GM12878 (cell line): ENCODE data around the gene HSP90AA1. TPM values are rescaled to one million over a fixed set of nuclear protein-coding genes. Genes with fewer than 3 reads are reported as not detected.

Experiments used
- ATAC-seq: fragments of 200-7000 bp; cut with Tn5 transposase; 3 replicates; pipeline ENCODE4 v1.9.1; 2020; ENCODE audit warnings: mild to moderate bottlenecking, moderate library complexity
- BruUV-seq: library from RNA; stranded (reverse); fragments of 400-500 nt; replicated peaks from 2 replicates; lab custom pipeline; 2021; lab: Mats Ljungman, UMichigan
- CTCF ChIA-PET: fragments of 300-600 bp; sonication (Branson Sonifier 250); formaldehyde crosslinking; extraction: SDS; loops from one replicate; lab custom pipeline; 2021; ENCODE audit warnings: inconsistent platforms; lab: Yijun Ruan, JAX
- POLR2A ChIA-PET: fragments of 350-600 bp; formaldehyde crosslinking; extraction: SDS; loops from one replicate; lab custom pipeline; 2021; ENCODE audit warnings: inconsistent platforms; lab: Charles Lee
- RAD21 ChIA-PET: fragments of 300-600 bp; sonication (Branson Sonifier 250); formaldehyde crosslinking; loops from one replicate; lab custom pipeline; 2023; ENCODE audit warnings: antibody characterized with exemption; ENCODE audit not compliant: unreplicated experiment; lab: Charles Lee
- SMC1A ChIA-PET: fragments of 300-600 bp; sonication (Branson Sonifier 250); formaldehyde crosslinking; loops from one replicate; lab custom pipeline; 2023; ENCODE audit not compliant: unreplicated experiment, uncharacterized antibody; lab: Charles Lee
- DNase-seq: peaks from one replicate; pipeline ENCODE4 v3.0.0-alpha.2; 2011; ENCODE audit warnings: low read depth, low spot score
- FAIRE-seq: peaks from 3 replicates; lab custom pipeline; 2011; peaks lifted over from hg19 to GRCh38; lab: Jason Lieb, UNC
- H2AFZ ChIP-seq: 2 replicates; pipeline ENCODE4 v1.6.0; 2011; ENCODE audit warnings: low read depth, low read length, control low read depth; ENCODE audit not compliant: control insufficient read depth
- H3K27ac ChIP-seq: 2 replicates; pipeline ENCODE4 v1.5.1; 2011; ENCODE audit warnings: control low read depth; ENCODE audit not compliant: control insufficient read depth, insufficient read depth
- H3K27me3 ChIP-seq, 2 experiments: replicated peaks in 1 of 2; 2 replicates each; pipeline versions ENCODE4 v1.6.0 to v1.6.1; 2011; ENCODE audit warnings: low read length in 1 of 2; ENCODE audit not compliant: control insufficient read depth in 2 of 2, insufficient read depth in 2 of 2
- H3K36me3 ChIP-seq, 2 experiments: 2 replicates each; pipeline ENCODE4 v1.5.1; 2011; ENCODE audit warnings: low read length in 1 of 2; ENCODE audit not compliant: control insufficient read depth in 2 of 2, insufficient read depth in 2 of 2
- H3K4me1 ChIP-seq: 2 replicates; pipeline ENCODE4 v1.6.1; 2011; ENCODE audit warnings: mild to moderate bottlenecking, low read length, moderate library complexity, mixed read lengths; ENCODE audit not compliant: control insufficient read depth, insufficient read depth
- H3K4me2 ChIP-seq: 2 replicates; pipeline ENCODE4 v1.6.0; 2011; ENCODE audit warnings: control low read depth; ENCODE audit not compliant: control insufficient read depth, insufficient read depth
- H3K4me3 ChIP-seq: fragments of 200-600 bp; sonication (generic); 2 replicates; pipeline ENCODE4 v1.5.1; 2016
- H3K79me2 ChIP-seq: 2 replicates; pipeline ENCODE4 v1.6.0; 2011; ENCODE audit warnings: low read length; ENCODE audit not compliant: control insufficient read depth, insufficient read depth
- H3K9ac ChIP-seq: 2 replicates; pipeline ENCODE4 v1.8.0; 2011; ENCODE audit warnings: low read length, control low read depth, mixed read lengths; ENCODE audit not compliant: control insufficient read depth, insufficient read depth
- H3K9me3 ChIP-seq: replicated peaks from 3 replicates; pipeline ENCODE4 v1.5.1; 2011; ENCODE audit warnings: mild to moderate bottlenecking, low read length; ENCODE audit not compliant: control insufficient read depth, insufficient read depth
- H4K20me1 ChIP-seq: 2 replicates; pipeline ENCODE4 v1.6.0; 2011; ENCODE audit not compliant: control insufficient read depth, insufficient read depth
- BACH1 ChIP-seq: fragments of 450-650 bp; IDR thresholded peaks from 2 replicates; pipeline ENCODE4 v1.6.1; 2017; ENCODE audit warnings: mild to moderate bottlenecking, borderline replicate concordance
- BMI1 ChIP-seq: fragments of 450-650 bp; IDR thresholded peaks from 2 replicates; pipeline ENCODE4 v1.6.1; 2016; ENCODE audit warnings: mild to moderate bottlenecking, moderate library complexity, borderline replicate concordance
- CEBPZ ChIP-seq: fragments of 150-350 bp; IDR thresholded peaks from 2 replicates; pipeline ENCODE4 v1.6.1; 2016; ENCODE audit warnings: low read depth, low read length
- ETV6 ChIP-seq, 2 experiments: fragments of 450-650 bp in 1 of 2; IDR thresholded peaks in 1 of 2; conservative IDR thresholded peaks in 1 of 2; 2 replicates each; pipeline ENCODE4 v1.6.1; 2014; ENCODE audit warnings: antibody characterized with exemption in 1 of 2, borderline replicate concordance in 1 of 2, low read depth in 1 of 2, mild to moderate bottlenecking in 1 of 2, moderate library complexity in 1 of 2
- MTA2 ChIP-seq: fragments of 450-650 bp; IDR thresholded peaks from 2 replicates; pipeline ENCODE4 v1.6.1; 2016; ENCODE audit warnings: low read depth, mild to moderate bottlenecking, moderate library complexity
- NFYB ChIP-seq: IDR thresholded peaks from 2 replicates; pipeline ENCODE4 v1.6.1; 2011; ENCODE audit warnings: low read depth, mild to moderate bottlenecking, low read length, improper control_type of control experiment, moderate library complexity; ENCODE audit not compliant: insufficient read depth
- POU2F2 ChIP-seq: IDR thresholded peaks from 3 replicates; pipeline ENCODE4 v1.6.1; 2011; ENCODE audit warnings: low read depth, mild to moderate bottlenecking, low read length, borderline replicate concordance
- RB1 ChIP-seq: fragments of 450-650 bp; formaldehyde crosslinking; IDR thresholded peaks from 2 replicates; pipeline ENCODE4 v1.6.1; 2017; ENCODE audit warnings: mild to moderate bottlenecking, borderline replicate concordance
- TAF1 ChIP-seq: IDR thresholded peaks from 2 replicates; pipeline ENCODE4 v1.6.1; 2011; ENCODE audit warnings: mild to moderate bottlenecking, low read depth, low read length, borderline replicate concordance
- TARDBP ChIP-seq: IDR thresholded peaks from 2 replicates; pipeline ENCODE4 v1.6.1; 2016; ENCODE audit warnings: borderline replicate concordance
- WGBS: methylation state at CpG from one replicate; pipeline ENCODE4 v1.1.6; 2016; ENCODE audit warnings: low lambda C conversion rate; ENCODE audit not compliant: insufficient replicate concordance, insufficient coverage; ENCODE audit errors: missing lambda C conversion rate; 5-methylcytosine and 5-hydroxymethylcytosine counted together
- in situ Hi-C: fragments of 300-500 bp; cut with MboI; formaldehyde crosslinking; loops from 9 replicates; pipeline ENCODE4 v1.14.3; 2018; ENCODE audit warnings: mixed read lengths
- intact Hi-C: fragments of 100-400 bp; cut with micrococcal nuclease; formaldehyde crosslinking; loops from one replicate; pipeline ENCODE4 v1.14.2; 2022; ENCODE audit not compliant: unreplicated experiment
- polyA plus RNA-seq, 11 experiments: library from polyadenylated mRNA; depleted of rRNA in 4 of 11; unstranded in 6 of 11; stranded (reverse) in 5 of 11; fragments of >200 nt; fragmentation: Nextera tagmentation in 4 of 11; fragmentation: Illumina TruSeq in 1 of 11; extraction: Ambion mirVana in 4 of 11; extraction: Trizol in 1 of 11; gene quantifications; 1 replicate in 1 of 11; 2 replicates in 10 of 11; pipeline versions ENCODE4 v1.2.1 to v1.2.3, GENCODE V29; 2011 to 2016; ENCODE audit warnings: inconsistent platforms in 2 of 11, missing spikeins in 2 of 11, low read depth in 1 of 11
- total RNA-seq, 4 experiments: library from RNA; depleted of rRNA in 3 of 4; stranded (reverse); fragments of >200 nt in 3 of 4; fragmentation: Illumina TruSeq in 1 of 4; extraction: Trizol in 1 of 4; gene quantifications; 2 replicates each; pipeline versions ENCODE4 v1.2.1 to v1.2.3, GENCODE V29; 2013 to 2021
- TF ChIP-seq, protein P1 (sequence below): fragments of 450-650 bp; IDR thresholded peaks from 2 replicates; pipeline ENCODE4 v1.6.1; 2017; ENCODE audit warnings: low read depth, mild to moderate bottlenecking, moderate library complexity
- TF ChIP-seq, protein P2 (sequence below): fragments of 450-650 bp; IDR thresholded peaks from 2 replicates; pipeline ENCODE4 v1.6.1; 2017; ENCODE audit warnings: borderline replicate concordance

Gene HSP90AA1
- total and polyA plus RNA-seq, 10 of the 15 experiments (the other 5 are each of a cell fraction or from before 2014, with no cell fraction given) = 262 to 1,315 (median 635) TPM

- ChIA-PET POLR2A (no interaction called here), RAD21 (no interaction called here), CTCF (interaction anchor here (2.1 kb wide), 1 partner anchor 38 kb away, joined by 7 read pairs; no protein-coding TSS in a partner anchor), SMC1A (interaction anchor here (1.0 kb wide), 1 partner anchor 39 kb away, joined by 3 read pairs; no protein-coding TSS in a partner anchor)
- Histone ChIP-seq H3K4me3 (no peak overlapping the region), H3K27me3 (no peaks in the 10 kb centered on the region), H2AFZ (no peak overlapping the region), H3K36me3 (no peaks in the 10 kb centered on the region), H3K9ac (no peak overlapping the region), H4K20me1 (no peaks in the 10 kb centered on the region), H3K27ac (no peak overlapping the region), H3K4me2 (no peak overlapping the region), H3K4me1 (no peaks in the 10 kb centered on the region), H3K9me3 (no peaks in the 10 kb centered on the region), H3K79me2 (no peaks in the 10 kb centered on the region)
- intact Hi-C loops (no loop called here), in situ Hi-C loops (no loop called here)
- DNase-seq = no peak
- BruUV-seq = no TSS peak
- 12% methylated on average over 7 of the region's 7 CpGs for WGBS
- peak; percentile 49 for FAIRE-seq
- ATAC-seq = peak; percentile 13; the same call in 1 of the 3 replicates
- TF ChIP-seq, protein P1, sequence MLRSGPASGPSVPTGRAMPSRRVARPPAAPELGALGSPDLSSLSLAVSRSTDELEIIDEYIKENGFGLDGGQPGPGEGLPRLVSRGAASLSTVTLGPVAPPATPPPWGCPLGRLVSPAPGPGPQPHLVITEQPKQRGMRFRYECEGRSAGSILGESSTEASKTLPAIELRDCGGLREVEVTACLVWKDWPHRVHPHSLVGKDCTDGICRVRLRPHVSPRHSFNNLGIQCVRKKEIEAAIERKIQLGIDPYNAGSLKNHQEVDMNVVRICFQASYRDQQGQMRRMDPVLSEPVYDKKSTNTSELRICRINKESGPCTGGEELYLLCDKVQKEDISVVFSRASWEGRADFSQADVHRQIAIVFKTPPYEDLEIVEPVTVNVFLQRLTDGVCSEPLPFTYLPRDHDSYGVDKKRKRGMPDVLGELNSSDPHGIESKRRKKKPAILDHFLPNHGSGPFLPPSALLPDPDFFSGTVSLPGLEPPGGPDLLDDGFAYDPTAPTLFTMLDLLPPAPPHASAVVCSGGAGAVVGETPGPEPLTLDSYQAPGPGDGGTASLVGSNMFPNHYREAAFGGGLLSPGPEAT = no peak
- TF ChIP-seq CEBPZ = no peak
- TF ChIP-seq RB1 = no peak
- TF ChIP-seq, protein P2, sequence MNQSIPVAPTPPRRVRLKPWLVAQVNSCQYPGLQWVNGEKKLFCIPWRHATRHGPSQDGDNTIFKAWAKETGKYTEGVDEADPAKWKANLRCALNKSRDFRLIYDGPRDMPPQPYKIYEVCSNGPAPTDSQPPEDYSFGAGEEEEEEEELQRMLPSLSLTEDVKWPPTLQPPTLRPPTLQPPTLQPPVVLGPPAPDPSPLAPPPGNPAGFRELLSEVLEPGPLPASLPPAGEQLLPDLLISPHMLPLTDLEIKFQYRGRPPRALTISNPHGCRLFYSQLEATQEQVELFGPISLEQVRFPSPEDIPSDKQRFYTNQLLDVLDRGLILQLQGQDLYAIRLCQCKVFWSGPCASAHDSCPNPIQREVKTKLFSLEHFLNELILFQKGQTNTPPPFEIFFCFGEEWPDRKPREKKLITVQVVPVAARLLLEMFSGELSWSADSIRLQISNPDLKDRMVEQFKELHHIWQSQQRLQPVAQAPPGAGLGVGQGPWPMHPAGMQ = no peak
- no peak for TF ChIP-seq NFYB
- no peak for TF ChIP-seq BACH1
- TF ChIP-seq TARDBP = no peak
- TF ChIP-seq BMI1 = no peak
- no peak for TF ChIP-seq TAF1
- TF ChIP-seq ETV6 (conservative IDR thresholded peaks at IDR 0.05 in 1 of 2, IDR thresholded peaks at IDR 0.05 in 1 of 2; ENCODE audit: borderline replicate concordance in 1 of 2, low read depth in 1 of 2) = no peak
- TF ChIP-seq MTA2 = no peak
- TF ChIP-seq POU2F2 = no peak
Observed at GRCh38 chr14:102058146-102058545, 28.7 kb downstream of the HSP90AA1 start.
